Stimulated activated CD4-positive, alpha-beta T cell treated with anti-CD3 and anti-CD28 coated beads, Interleukin-15, amount 100 ng/mL, for 48 hours (primary cell): ENCODE data around the gene TXLNA.

Source experiments
- DNase-seq, 2 donors: peaks; one replicate each; pipeline ENCODE4 v3.0.0-alpha.2; 2020; ENCODE audit warnings: low read depth in 2 of 2

TXLNA gene

DNA sequence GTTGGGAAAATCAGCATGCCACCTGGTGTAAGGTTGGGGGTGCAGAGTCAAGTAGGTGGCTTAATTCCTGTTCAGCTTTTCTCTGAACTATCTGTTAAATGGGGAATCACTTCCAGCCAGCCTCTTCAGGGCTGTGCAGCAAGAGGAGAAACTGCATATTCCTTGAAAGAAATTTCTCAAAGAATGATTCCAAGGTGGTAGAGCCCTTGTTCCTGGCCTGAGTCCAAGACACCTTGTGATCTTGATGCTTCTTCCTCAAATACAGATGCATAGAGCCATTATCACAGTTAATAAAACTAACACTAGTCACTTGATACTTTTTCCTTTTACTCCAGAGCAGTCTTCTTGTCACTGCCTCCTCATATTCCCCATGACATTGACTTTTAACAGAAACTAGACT lies 5.2 kb downstream of the TXLNA start:
- DNase-seq = no peak

DNA sequence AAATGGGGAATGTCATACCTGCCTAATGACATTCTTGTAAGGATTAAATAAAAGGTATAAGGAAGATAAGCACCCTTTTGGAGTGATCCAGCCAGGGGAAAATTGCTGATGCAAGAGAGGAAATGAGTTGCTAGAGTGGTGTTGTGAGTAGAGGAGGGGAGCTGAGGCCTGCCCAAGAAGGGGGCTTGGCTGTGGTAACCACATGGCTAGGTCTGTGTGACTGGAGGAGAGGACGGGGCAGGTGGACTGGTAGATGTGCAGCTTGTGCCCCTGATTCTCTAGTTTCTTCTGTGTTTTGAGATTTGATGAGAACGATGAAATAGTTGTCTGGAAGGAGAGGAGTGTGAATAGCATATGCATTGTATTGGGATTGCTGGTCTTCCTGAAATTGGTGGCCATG lies 6.6 kb downstream of the TXLNA start:
- DNase-seq = no peak

DNA sequence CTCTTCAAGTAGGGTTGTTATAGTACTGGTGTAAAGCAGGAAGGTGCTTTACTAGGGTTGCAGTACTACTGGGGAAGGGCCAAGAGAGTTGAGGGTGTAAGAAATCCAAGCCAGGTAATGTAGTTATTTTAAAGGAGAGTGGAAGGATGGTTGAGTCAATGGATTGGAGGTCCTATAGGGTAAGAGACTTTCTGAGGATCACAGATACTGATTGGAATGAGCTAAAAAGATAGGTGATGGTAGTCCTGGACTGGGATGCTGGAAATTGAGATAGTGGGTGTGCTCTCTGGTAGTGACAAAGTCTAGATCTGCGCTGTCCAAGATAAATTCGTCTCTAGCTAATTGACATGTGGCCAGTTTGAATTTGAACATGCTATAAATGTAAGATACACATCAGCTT lies 7.0 kb downstream of the TXLNA start:
- no peak for DNase-seq

DNA sequence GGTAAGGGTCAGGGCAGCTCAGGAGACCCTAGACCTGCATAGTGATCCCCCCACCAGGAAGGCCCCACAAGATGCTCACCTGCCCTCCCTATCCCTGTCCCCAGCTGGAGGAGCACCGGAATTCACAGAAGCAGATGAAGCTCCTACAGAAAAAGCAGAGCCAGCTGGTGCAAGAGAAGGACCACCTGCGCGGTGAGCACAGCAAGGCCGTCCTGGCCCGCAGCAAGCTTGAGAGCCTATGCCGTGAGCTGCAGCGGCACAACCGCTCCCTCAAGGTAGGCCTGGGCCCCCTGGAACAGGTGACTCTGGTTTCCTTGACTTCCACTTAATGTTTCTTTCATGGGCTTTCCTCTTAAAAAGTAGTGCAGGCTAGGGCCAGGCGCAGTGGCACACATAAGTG lies 8.4 kb downstream of the TXLNA start:
- DNase-seq = no peak

DNA sequence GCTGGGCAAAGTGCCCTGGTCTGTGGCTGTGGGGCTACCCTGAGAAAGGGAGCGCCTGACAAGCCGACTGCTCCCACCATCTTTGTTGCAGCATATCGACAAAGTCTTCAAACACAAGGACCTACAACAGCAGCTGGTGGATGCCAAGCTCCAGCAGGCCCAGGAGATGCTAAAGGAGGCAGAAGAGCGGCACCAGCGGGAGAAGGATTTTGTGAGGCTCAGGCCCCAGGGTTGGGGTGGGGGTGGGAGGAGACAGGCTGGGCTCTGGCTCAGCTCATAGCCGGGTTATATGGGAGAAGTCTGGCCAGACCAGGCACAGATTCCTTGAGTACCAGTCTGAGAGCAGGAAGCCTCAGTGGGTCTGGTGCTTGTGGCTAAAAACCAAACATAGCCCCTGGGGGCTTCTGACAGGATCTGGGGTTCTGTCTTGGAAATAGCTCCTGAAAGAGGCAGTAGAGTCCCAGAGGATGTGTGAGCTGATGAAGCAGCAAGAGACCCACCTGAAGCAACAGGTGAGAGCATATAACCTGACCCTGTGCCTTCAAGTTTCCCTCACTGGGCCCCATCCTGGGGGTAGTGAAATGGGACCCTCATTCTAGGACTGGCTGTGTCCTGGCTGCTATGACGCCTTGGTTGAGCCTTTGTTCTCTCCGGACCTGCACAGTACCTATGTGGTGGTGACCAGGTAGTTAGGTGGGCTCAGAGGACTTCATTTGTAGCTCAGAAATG lies 12.9 kb downstream of the TXLNA start:
- DNase-seq = no peak

DNA sequence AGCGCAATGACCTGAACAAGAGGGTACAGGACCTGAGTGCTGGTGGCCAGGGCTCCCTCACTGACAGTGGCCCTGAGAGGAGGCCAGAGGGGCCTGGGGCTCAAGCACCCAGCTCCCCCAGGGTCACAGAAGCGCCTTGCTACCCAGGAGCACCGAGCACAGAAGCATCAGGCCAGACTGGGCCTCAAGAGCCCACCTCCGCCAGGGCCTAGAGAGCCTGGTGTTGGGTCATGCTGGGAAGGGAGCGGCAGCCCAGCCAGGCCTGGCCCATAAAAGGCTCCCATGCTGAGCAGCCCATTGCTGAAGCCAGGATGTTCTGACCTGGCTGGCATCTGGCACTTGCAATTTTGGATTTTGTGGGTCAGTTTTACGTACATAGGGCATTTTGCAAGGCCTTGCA lies 15.5 kb downstream of the TXLNA start:
- no peak for DNase-seq

DNA sequence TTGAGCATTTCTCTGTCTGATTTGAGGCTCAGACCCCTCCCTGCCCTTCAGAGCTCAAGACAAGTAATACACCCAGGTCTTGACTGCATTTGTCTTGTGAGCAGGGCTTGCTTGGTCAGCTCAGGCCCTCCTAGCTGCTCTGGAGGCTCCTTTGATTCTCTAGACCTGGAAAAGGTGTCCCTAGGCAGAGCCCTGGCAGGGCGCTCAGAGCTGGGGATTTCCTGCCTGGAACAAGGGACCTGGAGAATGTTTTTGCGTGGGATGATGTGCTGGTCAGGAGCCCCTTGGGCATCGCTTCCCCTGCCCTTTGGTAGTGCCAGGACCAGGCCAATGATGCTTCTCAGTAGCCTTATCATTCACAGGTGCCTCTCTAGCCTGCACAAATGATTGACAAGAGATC lies 16.1 kb downstream of the TXLNA start:
- DNase-seq = no peak

DNA sequence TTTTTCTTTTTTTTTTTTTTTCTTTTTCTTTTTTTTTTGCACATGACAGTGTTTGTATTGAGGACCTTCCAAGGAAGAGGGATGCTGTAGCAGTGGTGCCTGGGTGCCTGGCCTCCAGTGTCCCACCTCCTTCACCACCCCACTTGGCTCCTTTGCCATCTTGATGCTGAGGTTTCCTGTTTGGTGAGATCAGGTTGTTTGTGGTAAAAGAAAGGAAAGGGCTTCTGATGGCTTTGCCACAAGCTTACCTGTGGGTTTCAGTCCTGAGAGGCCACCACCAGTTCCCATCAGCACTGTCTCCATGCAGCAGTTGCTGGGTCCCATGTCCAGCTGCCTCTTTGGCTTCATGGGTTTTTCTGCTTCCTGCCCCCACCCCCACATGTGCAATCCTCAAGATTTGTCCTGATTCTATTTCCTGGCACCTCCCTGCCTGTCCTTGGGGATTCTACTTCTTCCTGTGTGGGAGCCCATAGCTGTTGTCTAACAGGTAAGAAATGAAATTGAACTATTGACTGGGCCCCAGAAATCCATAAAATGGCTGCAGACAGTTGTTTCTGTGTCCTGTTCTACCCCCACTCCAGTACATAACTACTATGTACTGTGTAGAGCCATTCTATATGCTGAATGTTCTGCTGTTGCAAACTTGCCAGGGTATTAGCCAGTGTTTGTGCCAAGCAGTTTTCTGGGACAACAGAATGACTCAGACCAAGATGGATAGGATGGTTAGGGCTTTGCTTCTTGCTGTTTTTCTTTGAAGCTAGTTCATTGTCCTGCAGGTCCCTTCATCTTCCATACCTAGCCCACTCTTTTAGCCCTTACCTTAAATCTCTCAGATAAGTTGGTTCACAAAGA lies 16.7 kb downstream of the TXLNA start:
- no peak for DNase-seq

DNA sequence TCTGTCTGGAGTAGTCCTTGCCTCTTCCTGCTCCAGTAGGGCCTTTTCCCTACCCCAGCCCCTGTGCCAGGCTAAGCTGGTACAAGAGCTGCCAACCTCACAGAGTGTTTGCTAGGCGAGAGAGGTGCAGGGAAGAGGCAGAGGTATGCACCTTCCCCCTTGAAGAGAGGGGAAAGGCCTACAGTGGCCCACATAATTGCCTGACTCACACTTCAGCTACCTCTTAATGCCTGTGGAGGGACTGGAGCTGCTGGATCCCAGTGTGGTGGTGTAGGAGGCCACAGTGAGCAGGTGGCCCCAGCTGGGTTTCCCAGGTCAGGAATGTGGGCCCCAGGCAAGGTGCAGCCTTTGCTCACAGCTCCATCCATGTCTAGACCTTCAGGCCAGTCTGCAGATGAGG lies 17.6 kb downstream of the TXLNA start:
- no peak for DNase-seq

DNA sequence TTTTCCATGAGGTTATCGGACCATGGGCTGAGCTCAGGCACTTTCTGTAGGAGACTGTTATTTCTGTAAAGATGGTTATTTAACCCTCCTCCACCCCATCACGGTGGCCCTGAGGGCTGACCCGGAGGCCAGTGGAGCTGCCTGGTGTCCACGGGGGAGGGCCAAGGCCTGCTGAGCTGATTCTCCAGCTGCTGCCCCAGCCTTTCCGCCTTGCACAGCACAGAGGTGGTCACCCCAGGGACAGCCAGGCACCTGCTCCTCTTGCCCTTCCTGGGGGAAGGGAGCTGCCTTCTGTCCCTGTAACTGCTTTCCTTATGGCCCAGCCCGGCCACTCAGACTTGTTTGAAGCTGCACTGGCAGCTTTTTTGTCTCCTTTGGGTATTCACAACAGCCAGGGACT lies 18.4 kb downstream of the TXLNA start:
- DNase-seq = no peak

DNA sequence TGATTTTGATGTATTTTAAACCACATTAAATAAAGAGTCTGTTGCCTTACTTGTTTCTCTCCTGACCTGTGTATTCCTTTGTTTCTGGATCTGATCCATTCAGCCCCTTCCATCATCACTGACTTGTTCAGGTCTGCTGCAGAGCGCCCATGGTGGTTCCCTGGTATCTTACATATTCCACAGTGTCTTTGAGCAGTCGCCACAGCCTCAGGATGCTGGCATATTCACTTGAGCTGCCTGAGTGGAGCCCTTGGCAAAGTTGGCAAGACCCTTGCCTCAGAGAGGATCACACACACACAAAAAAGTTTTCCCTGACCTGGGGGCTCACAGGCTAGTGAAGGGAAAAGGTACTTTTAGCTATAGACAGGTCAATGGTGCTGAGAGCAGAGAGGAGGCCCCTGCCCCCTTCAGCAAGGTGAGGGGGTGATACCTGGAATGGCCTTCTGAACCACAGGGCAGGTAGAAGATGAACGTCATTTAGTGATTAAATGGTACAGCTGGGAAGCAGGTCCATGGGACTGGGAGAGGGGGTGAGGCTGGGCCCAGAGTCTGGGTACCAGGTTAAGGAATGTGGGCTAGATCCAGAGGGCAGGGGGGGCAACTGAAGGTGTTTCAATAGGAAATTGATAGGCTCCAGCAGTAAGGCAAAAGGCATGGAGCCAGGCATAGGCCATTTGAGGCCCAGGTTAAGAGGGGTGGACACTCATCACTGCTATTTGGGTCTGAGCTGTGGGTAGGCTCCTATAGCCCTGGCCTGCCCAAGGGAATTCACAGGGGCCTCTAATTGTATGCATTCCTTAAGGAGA lies 19.0 kb downstream of the TXLNA start:
- no peak for DNase-seq

DNA sequence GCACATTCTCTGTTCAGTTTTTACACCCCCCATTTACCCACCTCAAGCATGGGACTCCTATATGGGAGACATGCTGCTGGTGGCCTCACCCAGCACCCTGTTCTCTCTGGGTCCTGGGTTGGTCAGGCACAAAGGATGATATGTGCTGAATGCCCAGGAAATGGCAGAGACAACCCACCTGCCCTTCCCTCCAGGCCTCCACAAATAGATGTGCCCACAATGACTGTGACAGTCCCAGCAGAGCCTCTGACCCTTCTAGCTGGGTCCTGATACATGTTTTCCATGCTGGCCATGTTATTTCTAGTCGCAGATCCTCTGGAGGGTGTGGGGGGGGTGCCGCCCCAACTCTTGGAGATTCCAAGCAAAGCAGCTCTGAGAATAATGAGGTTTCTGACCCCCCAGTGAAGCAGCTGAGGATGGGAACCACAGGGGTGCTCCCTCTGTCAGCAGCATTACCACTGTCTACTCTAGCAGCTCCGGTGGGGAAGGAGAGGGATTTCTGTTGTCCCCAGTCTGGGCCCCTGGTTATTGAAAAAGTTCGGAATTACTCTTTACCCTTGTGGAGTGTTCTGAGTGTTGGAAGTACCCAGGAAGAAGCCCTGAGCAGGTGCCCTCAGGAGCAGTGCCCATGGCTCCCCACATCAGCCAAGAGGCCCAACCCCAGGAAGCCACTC lies 19.7 kb downstream of the TXLNA start:
- DNase-seq = no peak

DNA sequence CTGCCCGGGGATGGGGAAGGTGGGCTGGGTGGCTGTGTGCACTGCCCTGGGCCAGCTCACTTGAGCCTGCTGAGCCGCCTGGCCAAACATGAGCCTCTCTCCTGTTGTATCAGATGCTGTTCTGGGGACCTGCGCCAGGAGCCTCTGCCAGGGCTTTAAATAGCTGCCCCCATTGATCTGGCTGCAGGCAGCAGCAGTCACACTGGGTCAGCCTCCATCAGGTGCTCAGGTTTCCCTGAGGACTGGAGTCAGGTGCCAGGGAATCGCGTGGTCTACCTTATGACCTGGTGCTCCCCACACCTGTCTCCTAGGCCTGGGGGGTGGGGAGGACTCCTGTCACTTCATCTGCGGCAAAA lies 20.2 kb downstream of the TXLNA start:
- DNase-seq = no peak

DNA sequence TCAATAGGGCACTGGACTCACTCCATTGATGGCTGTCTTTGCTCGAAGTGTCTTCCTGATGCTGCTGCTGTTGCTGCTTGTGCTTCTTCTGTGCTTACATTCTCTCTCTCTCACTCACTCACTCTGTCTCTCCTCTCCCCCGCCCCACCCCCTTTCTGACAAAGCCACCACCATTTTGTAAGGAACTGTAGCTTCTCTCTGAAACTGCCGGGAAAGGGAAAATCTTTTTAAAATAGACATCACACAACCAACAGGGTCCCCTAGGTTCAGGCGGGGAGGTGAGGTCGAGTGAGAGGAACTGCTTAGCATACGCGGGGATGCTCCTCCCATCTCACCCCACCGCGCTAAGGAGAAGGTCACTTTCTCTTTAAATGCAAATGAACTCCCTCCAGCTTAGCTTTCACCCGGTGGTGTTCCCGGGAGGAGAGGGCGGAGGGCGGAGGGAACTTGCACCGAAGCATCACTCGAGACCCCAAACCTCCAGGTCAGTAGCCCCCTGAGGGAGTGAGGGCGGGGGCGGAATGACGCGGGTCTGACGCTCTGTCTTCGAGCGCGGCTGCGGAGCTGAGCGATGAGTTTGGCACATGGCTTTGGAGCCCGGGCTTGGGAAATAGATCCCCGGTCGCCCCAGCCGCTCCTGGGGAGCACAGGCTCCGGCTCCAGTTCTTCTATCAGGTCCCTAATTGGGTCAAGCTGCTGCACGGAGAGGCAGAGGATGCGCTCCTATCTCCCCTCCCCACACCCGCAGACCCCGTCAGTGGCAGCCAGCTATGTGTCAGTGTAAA lies 20.9 kb downstream of the TXLNA start, which contains the start of gene CCDC28B:
CCDC28B (plus strand) TSS at position 370 of the 785 bp plus-strand sequence. CDS start 1,341 bp downstream, outside the sequence.
- peak in 1 of 2 donors; percentile 27 for DNase-seq

DNA sequence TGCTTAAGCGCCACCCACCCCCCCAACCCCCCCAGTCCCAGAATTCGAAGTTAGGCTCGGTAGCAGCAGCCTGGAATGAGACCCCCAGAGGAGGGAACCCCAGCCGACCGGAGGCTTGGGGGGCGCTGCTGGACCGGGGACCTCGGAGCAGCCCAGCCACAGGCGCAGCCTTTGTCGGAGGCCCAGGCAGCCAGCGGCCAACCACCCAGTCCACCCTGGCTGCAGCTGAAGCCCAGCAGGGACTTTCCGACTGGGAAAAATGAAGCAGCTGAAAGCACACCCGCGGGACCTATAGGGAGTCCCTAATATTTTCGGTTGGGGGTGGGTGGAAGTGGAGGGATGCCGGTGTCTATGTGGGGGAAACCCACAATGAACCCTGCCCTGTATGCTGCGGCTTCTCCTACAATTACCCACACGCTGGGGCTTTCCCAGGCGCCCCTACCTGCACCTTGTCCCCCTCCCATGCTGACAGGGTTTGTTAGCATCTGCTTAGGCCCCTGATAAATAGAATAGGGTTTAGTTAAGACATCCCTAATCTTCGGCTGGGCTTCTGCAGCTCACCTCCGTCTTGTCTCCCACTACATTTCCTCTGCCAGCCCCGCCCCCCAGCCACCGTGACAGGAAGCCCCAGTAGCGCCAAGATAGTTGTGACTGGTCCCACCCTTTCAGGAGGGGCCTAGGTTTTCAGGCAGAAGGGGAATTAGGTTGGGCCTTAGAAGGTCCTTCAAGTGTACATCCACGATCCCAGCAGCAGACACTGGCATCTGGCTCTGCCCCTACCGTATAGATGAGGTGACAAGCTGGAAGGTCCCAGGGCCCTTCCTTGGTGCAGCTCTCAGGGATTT lies 21.8 kb downstream of the TXLNA start:
- peak; percentile 48 to 71 for DNase-seq

DNA sequence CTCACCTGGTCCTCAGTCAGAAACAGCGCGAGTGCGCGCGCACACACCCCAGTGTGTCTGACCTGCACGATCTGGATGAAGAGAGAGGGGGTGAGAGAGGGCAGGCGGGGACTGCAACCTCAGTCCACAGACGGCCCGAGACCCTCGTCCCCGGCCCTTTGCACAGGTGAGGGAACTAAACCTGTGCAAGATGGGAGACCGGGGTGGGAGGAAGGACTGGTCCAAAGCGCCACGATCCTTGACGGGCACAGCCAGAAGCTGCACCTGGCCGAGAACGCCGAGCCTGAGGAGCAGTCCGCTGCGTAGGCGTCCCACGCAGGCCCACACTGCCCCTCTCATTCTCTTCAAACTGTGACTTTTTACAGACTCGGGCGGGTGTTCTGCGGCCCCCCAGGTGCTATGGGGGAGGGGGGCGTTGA lies 25.5 kb downstream of the TXLNA start:
- DNase-seq = no peak

DNA sequence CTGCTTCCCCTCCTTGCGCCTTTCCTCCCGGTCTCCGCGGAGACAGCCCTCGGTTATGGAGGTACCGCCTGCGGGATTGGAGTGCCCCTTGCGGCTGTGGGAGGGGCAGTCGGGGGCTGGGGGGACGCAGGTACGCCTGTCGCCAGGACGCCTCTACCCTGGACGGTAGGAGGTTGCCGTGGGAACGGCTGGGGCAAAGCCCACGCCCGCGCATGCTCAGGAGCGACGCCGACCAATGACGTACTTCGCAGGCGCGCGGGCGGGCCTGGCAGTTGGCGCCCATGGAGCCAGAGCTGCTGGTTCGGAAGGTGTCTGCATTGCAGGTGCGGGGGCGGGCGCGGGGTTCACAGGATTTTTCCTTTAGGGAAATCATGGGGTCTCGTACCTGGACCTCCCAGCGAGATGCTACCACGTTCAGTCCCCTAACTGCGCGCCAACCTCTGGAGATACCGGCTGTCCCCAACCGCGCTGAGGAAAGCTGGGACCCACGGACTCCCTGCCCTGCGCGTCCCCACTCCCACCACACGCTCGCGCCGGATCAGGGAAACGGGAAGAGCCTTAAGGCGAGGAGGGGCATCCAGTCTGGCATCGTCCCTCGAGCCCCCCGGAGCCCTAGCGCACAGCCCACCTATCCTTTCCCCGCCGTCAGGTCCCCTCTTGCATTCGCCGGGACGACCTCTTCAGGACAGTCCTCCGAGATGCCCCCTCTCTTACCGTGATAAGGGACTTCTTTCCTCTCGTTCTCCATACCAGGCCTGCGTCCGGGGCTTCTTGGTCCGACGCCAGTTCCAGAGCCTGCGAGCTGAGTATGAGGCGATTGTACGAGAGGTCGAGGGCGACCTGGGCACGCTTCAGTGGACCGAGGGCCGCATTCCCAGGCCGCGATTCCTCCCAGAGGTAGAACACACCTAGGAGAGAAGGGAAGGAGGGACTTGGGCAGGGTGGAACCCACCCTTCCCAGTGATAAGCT lies 26.2 kb downstream of the TXLNA start, which contains the start of gene IQCC:
IQCC (plus strand) TSS at position 271 of the 970 bp plus-strand sequence; CDS start at position 282, 11 bp downstream.
- DNase-seq = peak; percentile 80 to 84

DNA sequence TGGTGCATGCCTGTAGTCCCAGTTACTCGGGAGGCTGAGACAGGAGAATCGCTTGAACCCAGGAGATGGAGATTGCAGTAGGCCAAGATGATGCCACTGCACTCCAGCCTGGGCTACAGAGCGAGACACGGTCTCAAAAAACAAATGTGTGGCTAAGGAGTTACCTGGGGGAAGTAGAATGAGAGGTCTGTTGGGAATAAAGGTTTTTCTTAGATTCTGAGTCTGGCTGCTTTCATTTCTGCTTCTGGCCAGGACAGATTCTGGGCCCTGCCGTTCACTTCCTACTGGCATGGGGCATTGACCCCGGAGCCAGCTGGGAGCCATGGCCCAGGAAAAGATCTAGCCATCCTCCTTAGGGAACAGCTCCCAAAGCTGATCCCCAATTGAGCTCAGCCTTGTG lies 29.0 kb downstream of the TXLNA start:
- DNase-seq = no peak

DNA sequence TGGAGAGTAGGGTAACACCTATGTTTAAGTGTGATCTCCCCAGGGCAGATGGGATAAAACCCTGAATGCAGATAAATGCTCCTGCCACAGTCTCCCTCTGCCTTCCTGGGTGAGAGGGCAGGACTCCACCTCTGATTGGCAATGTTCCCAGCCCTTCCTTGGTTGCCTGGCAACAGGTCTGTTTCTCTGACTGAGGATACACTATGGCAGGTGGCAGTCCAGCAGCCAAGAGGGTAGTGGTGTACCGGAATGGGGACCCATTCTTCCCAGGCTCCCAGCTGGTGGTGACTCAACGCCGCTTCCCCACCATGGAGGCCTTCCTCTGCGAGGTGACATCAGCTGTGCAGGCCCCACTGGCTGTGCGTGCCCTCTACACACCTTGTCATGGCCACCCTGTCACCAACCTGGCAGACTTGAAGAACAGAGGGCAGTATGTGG lies 29.4 kb downstream of the TXLNA start, which contains the start of gene DCDC2B:
DCDC2B (plus strand) TSS at position 199 of the 438 bp plus-strand sequence; CDS start at position 204, 5 bp downstream.
- no peak for DNase-seq
